ENCODE results near the gene SLAMF8. TPM values are rescaled to one million over a fixed set of nuclear protein-coding genes. Genes with fewer than 3 reads are reported as not detected.

The SLAMF8 gene
- total RNA-seq, 1 experiment from 2014 or later: not detected

- Histone ChIP-seq H3K4me1 (ENCODE audit: insufficient read depth, low read length) (no peaks in the 10 kb centered on the region), H3K23me2 (ENCODE audit: insufficient read length, low read depth, low read length, poor library complexity, severe bottlenecking) (no peaks in the 10 kb centered on the region), H2BK5ac (ENCODE audit: insufficient read length, low read length) (no peak overlapping the region), H3K14ac (ENCODE audit: insufficient read depth, low read length) (no peak overlapping the region), H3K4me2 (ENCODE audit: insufficient read depth, insufficient read length, low read length) (no peak overlapping the region), H4K5ac (ENCODE audit: insufficient read length, low read depth, low read length) (no peak overlapping the region), H3K27ac (ENCODE audit: insufficient read length, low read depth, low read length) (no peak overlapping the region), H4K91ac (ENCODE audit: insufficient read length, low read depth, low read length) (no peak overlapping the region), H3K4ac (ENCODE audit: low read depth, low read length) (no peak overlapping the region), H3K9me3 (ENCODE audit: control insufficient read depth, low read depth, low read length) (no peaks in the 10 kb centered on the region), H4K20me1 (ENCODE audit: control insufficient read depth, insufficient read depth, insufficient read length) (no peaks in the 10 kb centered on the region), H2BK20ac (ENCODE audit: low read depth, low read length, poor library complexity, severe bottlenecking) (no peak overlapping the region), H3T11ph (ENCODE audit: low read length) (no peak overlapping the region), H4K8ac (replicated peaks; ENCODE audit: insufficient read length, low read depth, low read length) (no peak overlapping the region), H2BK15ac (ENCODE audit: low read depth, low read length) (no peak overlapping the region), H2BK120ac (ENCODE audit: low read depth, low read length, poor library complexity, severe bottlenecking) (no peak overlapping the region), H2AK5ac (ENCODE audit: insufficient read length, low read length) (no peak overlapping the region), H3K56ac (ENCODE audit: insufficient read length, low read depth, low read length) (no peak overlapping the region), H3K9ac (ENCODE audit: extremely low read depth, insufficient read length, low read length) (no peak overlapping the region), H3K23ac (ENCODE audit: insufficient read length, low read depth, low read length) (no peak overlapping the region), H2AFZ (ENCODE audit: low read length) (no peak overlapping the region), H3K79me1 (ENCODE audit: insufficient read depth, low read depth, low read length, poor library complexity, severe bottlenecking) (no peaks in the 10 kb centered on the region), H2BK12ac (ENCODE audit: insufficient read length, low read depth, low read length) (no peak overlapping the region), H3K27me3 (ENCODE audit: insufficient read depth, low read length) (no peaks in the 10 kb centered on the region), H3K18ac (ENCODE audit: insufficient read length, low read depth, low read length) (no peak overlapping the region), H3K79me2 (ENCODE audit: insufficient read depth, low read length) (no peaks in the 10 kb centered on the region)
- H3K9me3 Mint-ChIP-seq: no peaks in the 10 kb centered on the region
- H3K27me3 Mint-ChIP-seq (ENCODE audit: low read depth): peaks cover 22% of the 10 kb centered on the region
- no CpG with 5 or more reads among the region's 2 CpGs for WGBS (ENCODE audit: extremely low coverage, insufficient read length, low lambda C conversion rate)
- H3K36me3 Mint-ChIP-seq (ENCODE audit: insufficient read depth in 1 of 3, low read depth in 3 of 3): no peaks in the 10 kb centered on the region; a peak in 1 of 7 replicates
- DNase-seq: no peak
- H3K4me3 Mint-ChIP-seq: no peak overlapping the region
- no peak overlapping the region for H3K27ac Mint-ChIP-seq
- H3K4me1 Mint-ChIP-seq: no peaks in the 10 kb centered on the region
- no peak for TF ChIP-seq CTCF (conservative IDR thresholded peaks at IDR 0.05)
Observed at GRCh38 chr1:159804924-159805323, 21.7 kb upstream of the SLAMF8 start.
